ENCODE data around the gene UNC45A. TPM values are rescaled to one million over a fixed set of nuclear protein-coding genes. Genes with fewer than 3 reads are reported as not detected.

UNC45A gene
- total and polyA plus RNA-seq, 2 of the 8 experiments (the other 6 are each of a cell fraction or from before 2014, with no cell fraction given) = 74.1 to 84.2 TPM

GRCh38 chr15:90934256-90934948, 683 bp upstream of the UNC45A start:
- Histone ChIP-seq H3K4me2 (ENCODE audit: insufficient read depth in 1 of 2, low read depth in 2 of 2, low read length in 2 of 2) (peak overlapping the region; percentile 63 to 96), H2AFZ (ENCODE audit: low read length) (peak overlapping the region; percentile 48; the same call in 1 of the 2 replicates), H3K4me1 (replicated peaks in 1 of 4; ENCODE audit: control insufficient read depth in 3 of 4, insufficient read depth in 4 of 4, low read length in 3 of 4) (peaks cover 0 to 13% (median 7%) of the 10 kb centered on the region in 4 experiments; a peak in 6 of 7 replicates), H3K56ac (replicated peaks; ENCODE audit: insufficient read length, low read depth, low read length) (no peak overlapping the region), H4K91ac (replicated peaks; ENCODE audit: insufficient read length, low read length) (no peak overlapping the region), H3K4ac (replicated peaks; ENCODE audit: insufficient read length, low read depth, low read length) (no peak overlapping the region), H4K8ac (ENCODE audit: extremely low read depth, insufficient read depth, low read length) (0 out of 2 replicates have a peak overlapping the region, but pooled peaks have one; percentile 9), H3K79me1 (ENCODE audit: low read depth, low read length) (no peaks in the 10 kb centered on the region; the same call in 1 of the 2 replicates), H3K27ac (ENCODE audit: low read depth, low read length) (no peak overlapping the region), H3K14ac (ENCODE audit: insufficient read length) (no peak overlapping the region), H2AK5ac (ENCODE audit: low read depth, low read length) (no peak overlapping the region), H3K9me3 (ENCODE audit: insufficient read depth in 2 of 2, low read depth in 1 of 2, low read length in 1 of 2) (no peaks in the 10 kb centered on the region), H3K23me2 (ENCODE audit: low read depth, low read length) (peaks cover 11% of the 10 kb centered on the region; the same call in 1 of the 2 replicates), H2BK120ac (replicated peaks; ENCODE audit: low read depth, low read length) (no peak overlapping the region), H2BK5ac (ENCODE audit: low read depth, low read length) (no peak overlapping the region), H3K9ac (replicated peaks in 1 of 4; ENCODE audit: extremely low read depth in 1 of 4, low read depth in 3 of 4, low read length in 3 of 4) (no peak overlapping the region), H2BK20ac (ENCODE audit: low read length) (no peak overlapping the region), H3K4me3 (ENCODE audit: extremely low read depth in 1 of 4, insufficient read depth in 2 of 4, low read depth in 3 of 4, low read length in 4 of 4) (peak overlapping the region; percentile 59 to 80 (median 72)), H3K27me3 (replicated peaks in 1 of 4; ENCODE audit: control insufficient read depth in 3 of 4, extremely low read depth in 1 of 4, insufficient read depth in 3 of 4, low read length in 3 of 4) (0 out of 7 replicates have a peak, but pooled peaks cover 0 to 4% (median 0%) of the 10 kb centered on the region in 4 experiments), H3K36me3 (ENCODE audit: control insufficient read depth in 2 of 4, insufficient read depth in 4 of 4, low read length in 3 of 4) (peaks cover 0 to 12% (median 5%) of the 10 kb centered on the region in 4 experiments; a peak in 6 of 8 replicates), H2BK15ac (ENCODE audit: low read length) (no peak overlapping the region), H3K18ac (ENCODE audit: extremely low read depth, low read length) (no peak overlapping the region; the same call in 1 of the 2 replicates), H3K23ac (ENCODE audit: insufficient read length) (no peak overlapping the region), H3K79me2 (ENCODE audit: control insufficient read depth in 1 of 2, insufficient read depth in 2 of 2, low read length in 2 of 2) (no peaks in the 10 kb centered on the region), H2BK12ac (ENCODE audit: low read depth, low read length) (no peak overlapping the region), H4K5ac (ENCODE audit: insufficient read length, low read depth, low read length) (no peak overlapping the region), H4K20me1 (replicated peaks in 1 of 2; ENCODE audit: control insufficient read depth in 1 of 2, insufficient read depth in 2 of 2, low read length in 2 of 2) (peaks cover 0 to 4% of the 10 kb centered on the region in 2 experiments)
- peak in 1 of 2 experiments; percentile 94 for DNase-seq (ENCODE audit: low read depth in 1 of 2, low spot score in 2 of 2)
- no peak for FAIRE-seq
- POLR2A ChIA-PET (ENCODE audit: partially characterized antibody) = interaction anchor here (0.7 to 5.0 kb wide), 10 partner anchors 8 to 522 kb away, joined by 3 to 24 read pairs (median 5); partner anchors contain the start of genes MAN2A2, RCCD1 and VPS33B
- WGBS, 2 experiments (ENCODE audit: extremely low coverage in 1 of 2, insufficient coverage in 1 of 2, insufficient read length in 1 of 2, insufficient replicate concordance in 2 of 2, low coverage in 1 of 2, low lambda C conversion rate in 2 of 2, missing lambda C conversion rate in 1 of 2) = 10% methylated on average over 16 of the region's 19 CpGs; no CpG with 5 or more reads in 1 of the 2 experiments
- CTCF ChIA-PET (ENCODE audit: partially characterized antibody) = interaction anchor here (0.5 to 20.7 kb wide), 39 partner anchors 9 to 763 kb away, joined by 3 to 306 read pairs (median 4); partner anchors contain the start of genes FES, FURIN, MAN2A2 and PRC1
- TF ChIP-seq EGR1 (IDR thresholded peaks at IDR 0.05; ENCODE audit: borderline replicate concordance, low read depth, low read length) = peak; percentile 88; the same call in 1 of the 2 replicates
- 0 out of 2 replicates have a peak, but pooled peaks have one; percentile 30 for TF ChIP-seq CREB1 (IDR thresholded peaks at IDR 0.05)
- TF ChIP-seq CTCF (IDR thresholded peaks at IDR 0.05; ENCODE audit: control extremely low read depth in 1 of 3, insufficient read depth in 1 of 3, low read depth in 1 of 3, low read length in 3 of 3) = peak; percentile 88 to 95 (median 89)
- TF ChIP-seq SIX5 (IDR thresholded peaks at IDR 0.05; ENCODE audit: low read depth, low read length) = no peak
- TF ChIP-seq SP1 (IDR thresholded peaks at IDR 0.05; ENCODE audit: low read depth, low read length) = 0 out of 2 replicates have a peak, but pooled peaks have one; percentile 2
- no peak for TF ChIP-seq PHF8 (conservative IDR thresholded peaks at IDR 0.05; ENCODE audit: low read depth, low read length)
- TF ChIP-seq POLR2A (IDR thresholded peaks at IDR 0.05; ENCODE audit: control extremely low read depth in 1 of 2, low read depth in 2 of 2, low read length in 2 of 2) = no peak
- TF ChIP-seq YY1 (IDR thresholded peaks at IDR 0.05; ENCODE audit: low read depth, low read length) = peak; percentile 72
- TF ChIP-seq TCF12 (IDR thresholded peaks at IDR 0.05; ENCODE audit: low read depth, low read length) = no peak
